Heart right ventricle (tissue), 16 donors: ENCODE measurements around the gene KCNA2. TPM values are rescaled to one million over a fixed set of nuclear protein-coding genes. Genes with fewer than 3 reads are reported as not detected.
A peak's percentile ranks its signal among the peaks of the same experiment; 100 is the strongest.

Experiments used
- ATAC-seq, 8 donors: fragments of 200-7000 bp; cut with Tn5 transposase; one replicate each; pipeline ENCODE4 v1.9.1; 2020; ENCODE audit warnings: mild to moderate bottlenecking in 8 of 8, moderate library complexity in 8 of 8, moderate number of reproducible peaks in 1 of 8
- DNase-seq, 2 donors: peaks; one replicate each; pipeline ENCODE4 v3.0.0-alpha.2; 2020
- H3K27ac ChIP-seq, 10 donors: fragments of 200-600 bp; sonication (generic) in 2 of 10; one replicate each; pipeline versions ENCODE4 v1.5.0 to v1.8.0; 2020 to 2022; ENCODE audit warnings: mild to moderate bottlenecking in 3 of 10
- H3K27me3 ChIP-seq, 7 donors: fragments of 200-600 bp; one replicate each; pipeline ENCODE4 v1.8.0; 2021 to 2022; ENCODE audit warnings: mild to moderate bottlenecking in 2 of 7
- H3K36me3 ChIP-seq, 9 donors: fragments of 200-600 bp; sonication (generic) in 1 of 9; one replicate each; pipeline versions ENCODE4 v1.5.0 to v1.8.0; 2020 to 2022; ENCODE audit warnings: mild to moderate bottlenecking in 2 of 9
- H3K4me1 ChIP-seq, 9 donors: fragments of 200-600 bp; sonication (generic) in 1 of 9; one replicate each; pipeline versions ENCODE4 v1.5.0 to v1.8.0; 2020 to 2022; ENCODE audit warnings: mild to moderate bottlenecking in 4 of 9
- H3K4me3 ChIP-seq, 10 donors: fragments of 200-600 bp; sonication (generic) in 2 of 10; one replicate each; pipeline versions ENCODE4 v1.5.0 to v1.8.0; 2020 to 2022; ENCODE audit warnings: mild to moderate bottlenecking in 7 of 10, moderate library complexity in 2 of 10
- H3K9me3 ChIP-seq, 11 donors: fragments of 200-600 bp in 10 of 11; sonication (generic) in 2 of 11; one replicate each; pipeline versions ENCODE4 v1.5.0 to v1.8.0; 2013 to 2022; ENCODE audit warnings: mild to moderate bottlenecking in 2 of 11, control low read depth in 1 of 11, moderate library complexity in 1 of 11
- WGBS, 2 donors: extraction: QIAGEN DNeasy Blood & Tissue Kit; methylation state at CpG; one replicate each; pipeline ENCODE4 v1.1.7; 2013; ENCODE audit warnings: inconsistent platforms in 1 of 2; 5-methylcytosine and 5-hydroxymethylcytosine counted together
- intact Hi-C, 10 donors: fragments of 100-400 bp; cut with DNase I; formaldehyde crosslinking; loops; one replicate each; pipeline versions ENCODE4 v1.11.1 to v1.14.2; 2022
- polyA plus RNA-seq, 2 donors: library from polyadenylated mRNA; stranded (reverse); fragments of 200-250 nt; gene quantifications; one replicate each; pipeline ENCODE4 v1.2.3, GENCODE V29; 2013
- total RNA-seq, 10 donors: library from RNA; stranded (reverse); fragmentation: NEBNext Ultra II Directional in 3 of 10; extraction: Animal tissue kit (Norgen Biotek cat#: 25700) in 3 of 10; gene quantifications; one replicate each; pipeline versions ENCODE4 v1.2.1 to v1.2.4, GENCODE V29; 2021 to 2023
- TF ChIP-seq, protein P1 (sequence below), 9 donors: fragments of 200-600 bp; sonication (generic) in 2 of 9; IDR thresholded peaks; one replicate each; pipeline versions ENCODE4 v1.5.0 to v1.8.0; 2021 to 2022; ENCODE audit warnings: antibody characterized with exemption in 9 of 9, mild to moderate bottlenecking in 5 of 9, moderate library complexity in 1 of 9
- donor health status: Arrhythmogenic right ventricular cardiomyopathy.
- donor health status: ischemic (EF 13 %, LVEDD 7.1; RV severe dilation, severe dysfunction).
- donor health status: healthy with polysubstance abuse.
- donor health status: DM: no; HTN: yes; CAD: no.
- donor health status: DM: no; HTN: no; CAD: no.
- donor health status: ischemic (EF 25% LVEDD 6.9; RV normal size, moderate dysfunction).
- donor health status: ischemic (EF 25% LVEDD 5.7; RV mildly dilated, moderate dysfunction).
- donor health status: healthy.
- donor health status: DM: yes; HTN: yes; CAD: no.
- donor health status: Ischemic cardiomyopathy.
- donor health status: ischemic (EF 35%, LVEDD 5.7; RV mildly dilated, moderate dysfunction).
- donor health status: nonischemic (EF 11% LVEDD 7.7; RV severe dilation, severe dysfunction).
- donor health status: DM: yes; HTN: yes; CAD: no.
- donor health status: PGD.
- donor health status: ischemic (EF 29% LVEDD 5.4; RV normal size, mild dysfunction).
- donor health status: nonischemic (EF 23%, LVEDD 6.1; RV moderate dilation, normal function).

The KCNA2 gene
- total and polyA plus RNA-seq, 12 donors = 0.04 to 1.6 (median 0.75) TPM

DNA sequence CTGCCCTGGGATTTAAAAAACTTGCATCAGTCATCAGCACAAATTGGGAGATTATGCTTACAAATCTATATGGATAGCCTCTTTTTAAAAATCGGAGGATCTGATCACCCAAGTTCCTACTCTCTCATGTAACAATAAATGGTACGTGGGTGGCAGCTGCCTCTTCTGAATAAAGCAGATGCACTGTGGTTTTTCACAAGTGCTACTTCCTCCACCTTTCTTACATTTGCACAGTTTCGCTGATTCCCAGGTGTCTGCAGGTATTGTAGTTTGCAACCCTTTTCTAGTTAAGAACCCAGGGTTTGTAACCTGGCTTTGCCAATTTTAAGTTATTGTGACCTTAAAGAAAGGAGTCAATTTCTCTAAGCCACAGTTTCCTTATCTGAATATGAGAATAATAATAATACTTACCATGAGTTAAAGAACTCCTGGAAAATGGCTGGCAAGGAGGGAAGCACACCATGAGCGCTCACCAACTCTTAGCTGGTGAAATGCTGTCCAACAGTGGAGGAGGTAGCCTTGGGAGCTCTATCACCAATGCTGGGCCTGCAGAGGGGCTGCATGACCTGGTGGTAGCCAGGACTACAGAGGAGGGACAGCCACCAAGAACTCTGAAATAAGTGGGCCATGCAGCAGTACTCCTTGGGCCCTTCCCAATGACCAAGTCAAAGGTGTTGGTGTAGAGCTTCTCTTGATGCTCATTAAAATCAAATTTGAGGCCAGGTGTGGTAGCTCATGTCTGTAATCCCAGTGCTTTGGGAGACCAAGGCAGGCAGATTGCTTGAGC, 30.2 kb upstream of the KCNA2 start:
- DNase-seq (no peak), ATAC-seq (no peak)
- H3K9me3 ChIP-seq = no peaks in the 10 kb centered on the region
- H3K27ac ChIP-seq = peak overlapping the region in 1 of 10 donors; percentile 73
- 83 to 87% methylated on average over 4 of the region's 4 CpGs for WGBS, 2 donors
- TF ChIP-seq, protein P1, sequence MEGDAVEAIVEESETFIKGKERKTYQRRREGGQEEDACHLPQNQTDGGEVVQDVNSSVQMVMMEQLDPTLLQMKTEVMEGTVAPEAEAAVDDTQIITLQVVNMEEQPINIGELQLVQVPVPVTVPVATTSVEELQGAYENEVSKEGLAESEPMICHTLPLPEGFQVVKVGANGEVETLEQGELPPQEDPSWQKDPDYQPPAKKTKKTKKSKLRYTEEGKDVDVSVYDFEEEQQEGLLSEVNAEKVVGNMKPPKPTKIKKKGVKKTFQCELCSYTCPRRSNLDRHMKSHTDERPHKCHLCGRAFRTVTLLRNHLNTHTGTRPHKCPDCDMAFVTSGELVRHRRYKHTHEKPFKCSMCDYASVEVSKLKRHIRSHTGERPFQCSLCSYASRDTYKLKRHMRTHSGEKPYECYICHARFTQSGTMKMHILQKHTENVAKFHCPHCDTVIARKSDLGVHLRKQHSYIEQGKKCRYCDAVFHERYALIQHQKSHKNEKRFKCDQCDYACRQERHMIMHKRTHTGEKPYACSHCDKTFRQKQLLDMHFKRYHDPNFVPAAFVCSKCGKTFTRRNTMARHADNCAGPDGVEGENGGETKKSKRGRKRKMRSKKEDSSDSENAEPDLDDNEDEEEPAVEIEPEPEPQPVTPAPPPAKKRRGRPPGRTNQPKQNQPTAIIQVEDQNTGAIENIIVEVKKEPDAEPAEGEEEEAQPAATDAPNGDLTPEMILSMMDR (IDR thresholded peaks at IDR 0.05) = no peak
- H3K4me1 ChIP-seq = peaks cover 4 to 62% (median 18%) of the 10 kb centered on the region in 9 donors
- H3K4me3 ChIP-seq = no peak overlapping the region
- no peaks in the 10 kb centered on the region for H3K36me3 ChIP-seq
- intact Hi-C loops = no loop called here
- peaks cover 0 to 21% (median 0%) of the 10 kb centered on the region in 7 donors for H3K27me3 ChIP-seq

DNA sequence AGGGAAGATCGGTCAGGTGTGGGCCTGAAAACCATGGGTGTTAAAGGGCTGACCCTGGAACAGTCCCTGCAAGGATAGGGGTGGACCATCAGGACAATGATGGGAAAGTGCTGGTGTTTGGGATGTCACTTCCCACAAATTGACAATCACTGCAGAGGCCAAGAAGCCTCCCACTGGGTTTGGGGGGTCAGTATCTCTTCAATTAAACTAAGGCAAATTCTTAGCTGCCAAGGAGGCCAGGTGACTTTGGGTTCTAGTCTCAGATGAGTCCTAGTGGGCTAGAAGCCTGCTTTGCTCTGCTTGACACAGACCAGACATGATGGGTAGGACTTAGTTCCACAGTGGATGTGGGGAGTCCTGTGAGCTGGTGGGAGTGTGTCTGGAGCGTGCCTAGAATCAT, 29.3 kb upstream of the KCNA2 start:
- whole genome bisulfite sequencing, 2 donors = 88 to 90% methylated on average over 2 of the region's 2 CpGs
- ATAC-seq (no peak), DNase-seq (no peak)
- Histone ChIP-seq H3K27ac (peak overlapping the region in 2 of 10 donors; percentile 29 to 73), H3K4me3 (no peak overlapping the region), H3K4me1 (peaks cover 4 to 61% (median 18%) of the 10 kb centered on the region in 9 donors), H3K36me3 (no peaks in the 10 kb centered on the region), H3K9me3 (no peaks in the 10 kb centered on the region), H3K27me3 (peaks cover 0 to 29% (median 0%) of the 10 kb centered on the region in 7 donors)
- TF ChIP-seq, protein P1 (IDR thresholded peaks at IDR 0.05) = no peak
- intact Hi-C loops = no loop called here

DNA sequence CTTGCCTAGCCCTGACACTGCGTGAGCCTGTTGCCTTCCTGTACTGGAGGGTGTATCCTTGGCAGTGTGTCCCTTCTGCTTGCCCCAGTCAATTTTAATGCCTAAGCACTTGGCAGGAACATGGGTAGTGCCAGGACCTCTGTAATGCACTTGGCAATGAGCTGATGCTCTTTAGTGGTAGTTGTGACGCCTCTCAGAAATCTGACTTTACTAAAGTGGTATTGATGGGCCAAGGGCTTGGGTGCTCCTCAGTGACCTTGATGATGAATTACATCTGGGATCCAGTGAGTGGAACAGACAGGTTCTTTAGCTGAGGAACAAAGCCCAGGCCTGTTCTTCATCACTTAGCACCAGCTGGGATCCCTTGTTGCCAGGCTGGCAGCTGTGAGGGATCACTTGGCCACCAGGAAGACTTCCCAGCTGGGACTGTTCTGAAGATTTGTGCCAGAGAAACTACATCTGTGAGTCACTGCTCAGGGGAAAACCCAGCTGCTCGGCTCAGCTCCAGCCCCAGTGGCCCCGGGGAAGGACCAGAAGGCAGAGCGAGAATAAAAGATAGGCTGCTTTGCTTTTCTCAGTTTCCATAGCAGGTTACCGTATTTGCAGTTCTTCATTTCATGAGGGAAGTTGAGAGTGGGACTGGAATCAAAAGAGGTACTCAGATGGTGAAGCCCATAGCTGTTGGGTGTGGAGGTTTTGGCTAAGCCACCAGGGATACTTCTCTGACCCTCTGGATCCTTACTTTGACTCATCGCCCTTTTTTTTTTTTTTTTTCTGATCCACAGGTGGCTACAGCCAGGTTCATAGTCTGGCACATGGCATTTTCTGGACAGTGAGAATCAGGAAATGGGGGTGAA, 28.5 kb upstream of the KCNA2 start:
- 28 to 39% methylated on average over 7 of the region's 7 CpGs for WGBS, 2 donors
- H3K27me3 ChIP-seq = peaks cover 0 to 34% (median 0%) of the 10 kb centered on the region in 7 donors
- H3K4me1 ChIP-seq = peaks cover 4 to 53% (median 16%) of the 10 kb centered on the region in 9 donors
- H3K9me3 ChIP-seq = no peaks in the 10 kb centered on the region
- H3K36me3 ChIP-seq = no peaks in the 10 kb centered on the region
- peak; percentile 89 to 97 (median 92) for ATAC-seq
- DNase-seq = peak; percentile 88 to 89
- peak overlapping the region in 5 of 10 donors; percentile 29 to 73 (median 50) for H3K27ac ChIP-seq
- TF ChIP-seq, protein P1 (IDR thresholded peaks at IDR 0.05) = no peak
- no peak overlapping the region for H3K4me3 ChIP-seq
- intact Hi-C loops = loop anchor here in 9 of 10 donors (1.0 to 5.0 kb wide), 6 partner anchors 38 to 148 kb away; partner anchors contain the start of gene KCNA3 (in 1 of the 9)

DNA sequence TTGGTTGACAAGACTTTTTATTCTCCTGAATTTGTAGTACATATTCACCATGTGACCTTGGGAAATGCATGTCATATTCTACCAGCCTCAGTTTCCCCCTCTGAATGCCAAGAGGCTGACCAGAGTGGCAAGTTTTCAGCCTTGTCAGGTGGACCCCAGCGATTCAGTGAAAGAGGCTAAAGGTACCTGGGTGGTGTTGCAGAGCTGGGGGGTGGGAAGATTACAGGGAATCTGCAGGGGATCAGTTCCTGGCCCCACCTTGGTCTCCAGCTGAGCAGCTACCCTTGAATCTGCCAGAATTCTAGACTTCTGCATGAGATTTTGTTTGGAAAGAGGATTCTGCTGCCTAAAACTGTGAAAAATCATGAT, 27.9 kb upstream of the KCNA2 start:
- DNase-seq (no peak), ATAC-seq (no peak)
- 72 to 85% methylated on average over 1 of the region's 1 CpG for whole genome bisulfite sequencing, 2 donors
- Histone ChIP-seq H3K36me3 (no peaks in the 10 kb centered on the region), H3K27ac (peak overlapping the region in 5 of 10 donors; percentile 29 to 73 (median 50)), H3K27me3 (peaks cover 0 to 39% (median 4%) of the 10 kb centered on the region in 7 donors), H3K4me3 (no peak overlapping the region), H3K4me1 (peaks cover 4 to 47% (median 16%) of the 10 kb centered on the region in 9 donors), H3K9me3 (no peaks in the 10 kb centered on the region)
- TF ChIP-seq, protein P1 (IDR thresholded peaks at IDR 0.05) = no peak
- intact Hi-C loops = loop anchor here in 9 of 10 donors (1.0 to 5.0 kb wide), 6 partner anchors 38 to 148 kb away; partner anchors contain the start of gene KCNA3 (in 1 of the 9)
